ENCODE data around the gene GGNBP2. TPM values are rescaled to one million over a fixed set of nuclear protein-coding genes. Genes with fewer than 3 reads are reported as not detected.
"Not testable (repeated sequence)": the region's sequence is repeated elsewhere in the genome, so short reads cannot be mapped to it uniquely, and the experiment has no call there.

Gene GGNBP2
- total RNA-seq (2014; rRNA removed; shearing (Covaris generic)) = 54.1 and 58.6 TPM in 2 replicates
- polyA plus RNA-seq (2015; cell fraction: cytosol; rRNA removed) = 53.4 and 61.8 TPM in 2 replicates
- 144 and 146 TPM in 2 replicates for polyA plus RNA-seq (2015; cell fraction: nucleus; rRNA removed)

DNA sequence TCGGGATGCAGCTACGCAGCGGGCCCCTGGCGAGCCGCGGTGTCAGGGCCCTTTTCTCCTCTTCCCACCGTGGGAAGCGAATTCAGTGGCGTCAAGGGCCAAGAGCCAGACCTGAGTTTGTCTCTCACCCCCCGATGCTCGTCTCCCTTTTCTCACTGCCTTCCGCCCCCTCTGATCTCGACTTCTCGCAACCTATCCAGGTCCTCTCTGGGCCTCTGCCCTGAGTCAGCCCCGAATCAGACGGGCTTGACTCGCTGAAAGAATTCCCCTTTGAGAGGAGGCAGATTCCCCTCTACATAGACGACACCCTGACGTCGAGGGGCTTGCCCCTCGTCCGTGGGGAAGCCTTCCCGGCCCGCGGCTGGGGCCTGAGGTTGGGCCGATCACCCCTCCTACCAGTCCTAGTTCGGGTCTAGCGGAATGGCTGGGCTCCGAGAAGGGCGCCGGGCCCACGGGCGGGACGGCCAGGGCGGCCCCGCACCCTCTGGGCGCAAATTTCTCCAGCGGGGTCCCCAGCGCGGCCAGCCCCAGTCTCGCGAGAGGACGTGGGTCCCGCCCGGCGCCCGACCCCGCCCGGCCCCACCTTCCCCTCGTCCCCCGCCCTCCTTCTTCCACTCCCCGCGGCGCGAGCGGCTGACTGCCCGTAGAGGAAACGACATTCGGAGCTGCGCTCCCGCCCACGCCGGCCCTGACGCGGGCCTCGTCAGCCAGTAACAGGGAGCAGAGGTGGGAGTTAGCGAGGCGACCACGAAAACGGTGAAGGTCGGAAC is at the start of gene GGNBP2:
GGNBP2 (plus strand) TSS at position 613 of the 770 bp plus-strand sequence. CDS start 806 bp downstream, outside the sequence.
- DNase-seq (ENCODE audit: low read depth) = peak; percentile 78

- no peak for DNase-seq (ENCODE audit: low read depth)
Measured at GRCh38 chr17:36495076-36495578, 49.6 kb upstream of the GGNBP2 start.

DNA sequence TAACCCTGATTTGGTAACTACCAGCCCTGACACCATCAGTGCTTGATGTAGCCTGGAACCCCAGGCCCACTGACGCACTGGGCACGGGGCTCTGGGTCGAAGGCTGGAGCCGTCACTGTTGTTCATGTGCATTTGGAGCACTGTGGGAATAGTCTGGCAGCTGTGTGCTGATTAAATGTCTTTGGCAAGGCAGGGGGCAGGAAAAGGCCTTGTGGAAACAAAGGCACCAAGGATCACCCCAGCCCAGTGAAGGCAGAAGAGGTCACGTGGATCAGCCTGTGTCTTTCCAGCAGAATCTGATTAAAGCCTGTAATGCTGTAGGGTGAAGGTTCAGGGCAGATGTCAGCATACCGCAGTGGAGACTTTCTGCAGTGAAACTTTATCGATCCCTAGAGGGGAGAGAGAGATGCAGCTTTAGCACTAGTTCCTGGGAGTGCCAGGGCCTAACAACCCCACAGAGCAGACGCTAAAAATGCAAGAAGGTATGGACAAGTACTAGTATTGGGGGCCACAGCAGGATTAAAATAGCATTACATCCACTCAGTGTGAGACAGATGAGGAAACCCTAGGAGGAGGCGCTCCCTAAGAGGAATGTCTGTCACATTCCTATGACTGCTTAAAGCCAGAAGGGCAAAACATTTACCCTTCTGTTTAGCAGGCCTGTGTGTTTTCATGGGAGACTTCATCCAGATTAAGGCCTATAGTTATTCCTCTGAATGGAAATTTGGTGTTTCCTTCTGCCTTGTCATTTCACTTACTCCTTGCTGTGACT is 48.5 kb upstream of the GGNBP2 start:
- no peak for DNase-seq (ENCODE audit: low read depth)

- DNase-seq (ENCODE audit: low read depth) = no peak
Measured at GRCh38 chr17:36498155-36498554, 46.6 kb upstream of the GGNBP2 start.

DNA sequence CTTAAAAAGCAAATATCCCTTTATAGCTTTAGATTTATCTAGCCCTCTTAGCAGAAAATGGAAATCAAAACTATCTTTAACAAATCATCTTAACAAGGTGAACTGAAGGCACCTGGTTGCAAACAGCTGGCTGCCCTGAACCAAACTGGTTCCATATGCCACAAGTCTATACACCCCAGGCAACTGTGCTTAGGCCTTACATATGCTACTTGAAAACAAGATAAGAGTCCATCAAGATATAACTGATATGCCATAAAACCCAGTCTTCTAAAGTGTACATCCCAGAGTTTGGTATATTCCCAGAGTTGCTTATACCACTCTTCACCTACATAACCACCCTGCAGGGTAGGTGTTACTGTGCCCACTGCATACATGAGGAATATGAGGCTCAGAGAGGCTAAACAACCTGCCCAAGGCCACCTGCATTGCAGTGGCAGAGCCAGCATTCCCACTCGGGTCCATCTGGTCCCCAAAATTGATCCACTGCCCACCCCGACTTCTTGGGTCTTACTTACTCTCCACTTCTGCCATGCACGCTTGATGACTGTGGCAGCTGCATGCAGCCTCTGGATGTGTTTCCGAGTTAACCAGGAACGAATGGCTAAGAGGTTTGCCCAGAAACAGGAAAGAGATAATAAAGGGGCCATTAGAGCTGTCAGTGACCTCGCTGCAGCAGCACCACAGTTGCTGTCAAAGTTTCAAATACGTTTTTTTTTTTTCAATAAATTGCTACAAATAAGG is 46.0 kb upstream of the GGNBP2 start:
- DNase-seq (ENCODE audit: low read depth) = no peak

GRCh38 chr17:36500745-36501225 is 43.9 kb upstream of the GGNBP2 start:
- DNase-seq (ENCODE audit: low read depth) = no peak

- no peak for DNase-seq (ENCODE audit: low read depth)
Measured at GRCh38 chr17:36501351-36501750, 43.4 kb upstream of the GGNBP2 start.

GRCh38 chr17:36501963-36502362 is 42.8 kb upstream of the GGNBP2 start:
- DNase-seq (ENCODE audit: low read depth) = no peak

GRCh38 chr17:36503456-36504155 is 41.1 kb upstream of the GGNBP2 start:
- DNase-seq (ENCODE audit: low read depth) = no peak

DNA sequence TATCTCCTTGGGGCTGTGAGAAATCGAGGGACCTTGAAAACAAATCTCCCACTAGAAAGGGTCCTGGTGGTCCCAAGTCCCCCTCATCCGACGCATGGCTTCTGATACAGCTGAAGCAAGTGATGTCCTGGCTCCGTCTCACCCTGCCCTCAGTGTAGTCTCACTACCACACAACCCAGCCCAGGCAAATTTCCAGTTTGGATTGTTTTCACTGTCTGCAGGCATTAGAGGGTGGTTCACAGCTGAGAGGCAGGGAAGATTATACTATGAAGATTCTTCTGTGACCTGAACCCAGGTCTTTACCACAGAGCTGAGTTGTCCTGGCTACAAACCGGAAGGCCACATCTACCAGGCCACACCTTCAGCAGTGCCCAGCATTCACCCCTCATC is 40.6 kb upstream of the GGNBP2 start:
- no peak for DNase-seq (ENCODE audit: low read depth)

- DNase-seq (ENCODE audit: low read depth) = no peak
Measured at GRCh38 chr17:36505171-36505570, 39.5 kb upstream of the GGNBP2 start.

- DNase-seq (ENCODE audit: low read depth) = no peak
Measured at GRCh38 chr17:36506249-36506826, 38.4 kb upstream of the GGNBP2 start.

DNA sequence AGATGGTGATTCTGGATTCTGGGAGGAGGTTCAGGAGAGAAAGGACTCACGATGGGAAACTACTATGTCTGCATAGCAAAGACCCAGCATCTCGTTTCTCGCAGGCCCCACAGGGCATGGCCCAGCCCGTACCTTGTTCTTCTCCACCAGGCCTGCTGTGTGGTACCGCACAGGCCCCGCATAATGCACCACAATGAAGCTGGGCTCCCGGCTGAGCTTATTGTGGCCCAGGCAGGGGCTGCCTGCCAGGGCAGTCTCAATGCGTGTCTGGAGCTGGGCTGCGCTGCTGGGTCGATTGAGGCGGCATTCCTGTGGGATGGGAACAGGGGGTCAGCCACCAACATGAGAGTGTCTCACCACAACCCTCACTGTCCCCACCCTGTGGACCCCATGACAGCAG is 37.9 kb upstream of the GGNBP2 start:
- DNase-seq (ENCODE audit: low read depth) = no peak

DNA sequence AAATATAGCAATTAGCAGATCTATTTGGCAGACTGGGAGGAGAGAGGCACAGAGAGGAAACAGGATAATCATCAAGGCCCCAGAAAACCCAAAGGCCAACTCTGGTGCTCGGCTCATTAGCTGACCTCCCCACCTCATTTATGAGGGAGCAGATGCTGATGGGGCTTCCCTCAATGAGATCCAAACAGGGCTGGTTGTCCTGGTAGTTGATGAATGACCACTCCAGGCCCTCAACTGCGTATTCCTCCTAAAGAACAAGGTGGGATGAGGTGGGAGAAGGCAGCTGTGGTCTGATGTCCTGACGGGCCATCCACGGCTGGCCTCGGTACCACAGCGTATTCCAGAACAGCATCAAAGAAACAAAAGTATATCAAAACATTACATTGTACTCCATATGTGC is 37.5 kb upstream of the GGNBP2 start:
- DNase-seq (ENCODE audit: low read depth) = no peak

DNA sequence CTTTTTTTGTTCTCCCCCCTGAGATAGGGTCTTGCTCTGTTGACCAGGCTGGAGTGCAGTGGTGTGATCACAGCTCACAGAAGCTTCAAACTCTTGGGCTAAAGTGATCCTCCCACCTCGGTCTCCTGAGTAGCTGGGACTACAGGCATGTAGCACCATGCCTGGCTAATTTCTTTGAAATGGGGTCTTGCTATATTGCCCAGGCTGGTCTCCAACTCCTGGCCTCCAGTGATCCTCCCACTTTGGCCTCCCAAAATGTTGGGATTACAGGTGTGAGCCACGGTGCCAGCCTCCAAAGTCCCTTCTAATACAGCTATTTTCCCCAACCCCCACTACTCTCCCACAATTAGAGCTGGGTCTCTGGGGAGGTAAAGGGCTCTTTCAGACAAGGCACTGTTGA is 36.3 kb upstream of the GGNBP2 start:
- not testable (repeated sequence) for DNase-seq (ENCODE audit: low read depth)

DNA sequence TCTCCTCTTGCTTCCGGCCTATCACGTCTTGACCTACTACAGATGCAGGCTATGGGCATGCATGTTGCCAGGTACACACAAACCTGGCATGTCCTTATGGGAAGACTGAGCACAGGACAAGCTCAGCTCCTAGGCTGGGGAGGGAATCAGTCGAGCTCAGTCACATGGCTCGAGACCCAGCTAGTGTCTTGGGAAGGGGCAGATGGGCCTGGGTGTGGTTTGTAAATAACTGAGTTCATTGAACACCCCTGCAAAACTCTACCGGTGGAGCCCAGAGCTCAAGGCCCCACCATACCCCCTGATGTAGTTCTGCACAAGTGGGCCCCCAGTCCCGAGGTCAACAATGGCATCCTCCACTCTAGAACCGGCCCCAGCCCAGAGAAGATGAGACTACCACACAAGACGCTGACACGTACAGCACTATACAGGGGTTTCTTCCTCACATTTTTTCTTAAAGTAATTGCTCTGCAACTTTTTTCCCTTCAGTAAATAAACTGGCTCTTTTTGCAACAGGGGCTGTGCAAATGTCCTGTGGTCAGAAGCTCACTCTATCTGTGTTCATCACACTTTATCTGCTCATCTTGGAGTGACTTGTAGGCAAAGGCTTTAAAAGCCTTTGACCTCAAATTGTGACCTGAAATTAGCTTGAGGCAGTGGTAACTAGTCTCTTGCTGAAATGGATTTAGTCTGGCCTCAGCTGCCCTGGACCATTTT is 35.3 kb upstream of the GGNBP2 start:
- DNase-seq (ENCODE audit: low read depth) = no peak

DNA sequence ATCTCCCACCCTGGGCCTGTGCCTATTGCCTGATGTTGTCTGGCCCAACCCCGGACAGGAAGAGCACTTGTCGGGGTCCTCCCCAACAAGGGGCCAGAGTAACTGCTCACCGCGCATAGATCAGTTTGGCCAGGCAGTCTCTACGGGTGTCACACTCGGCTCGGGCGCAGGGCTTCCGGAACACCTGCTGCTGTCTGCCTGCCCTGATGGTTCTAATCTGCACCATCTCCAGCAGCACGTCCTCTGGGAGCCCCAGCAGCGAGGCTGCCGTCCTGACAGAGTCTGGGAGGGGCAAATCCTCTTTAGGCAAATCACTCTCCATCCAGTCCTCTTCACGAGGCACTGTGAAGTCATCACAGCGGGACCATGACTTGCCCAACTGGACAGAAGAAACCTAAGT is 34.1 kb upstream of the GGNBP2 start:
- no peak for DNase-seq (ENCODE audit: low read depth)

- no peak for DNase-seq (ENCODE audit: low read depth)
Measured at GRCh38 chr17:36511216-36511615, 33.5 kb upstream of the GGNBP2 start.

DNA sequence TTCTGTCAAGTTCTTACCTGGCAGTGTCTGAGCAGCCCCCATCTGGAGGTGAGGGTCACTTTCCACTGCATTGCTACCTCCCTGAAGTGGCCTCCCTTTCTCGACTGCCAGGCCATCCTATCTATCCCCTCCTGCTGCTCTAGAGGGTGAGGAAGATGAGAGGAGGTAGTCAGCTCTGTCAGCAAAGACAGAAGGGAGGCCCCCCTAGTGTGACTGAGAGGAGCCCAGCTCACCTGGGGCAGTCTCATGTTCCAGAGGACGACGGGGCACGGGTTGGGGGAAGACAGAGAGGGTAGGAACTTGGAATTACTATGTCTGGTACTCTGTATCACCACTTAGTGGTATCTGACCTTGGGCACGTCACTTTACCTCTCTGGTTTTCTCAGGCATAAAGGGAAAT is 32.1 kb upstream of the GGNBP2 start:
- no peak for DNase-seq (ENCODE audit: low read depth)

- DNase-seq (ENCODE audit: low read depth) = no peak
Measured at GRCh38 chr17:36514856-36515255, 29.9 kb upstream of the GGNBP2 start.

Measured in HT1080 (cell line).